GM21515 (cell line): ENCODE data around the gene RIGI.
"Not testable (repeated sequence)": the region's sequence is repeated elsewhere in the genome, so short reads cannot be mapped to it uniquely, and the experiment has no call there.

Experiments used
- ATAC-seq: cut with Tn5 transposase; IDR thresholded peaks from one replicate; pipeline ENCODE4 v1.9.1; 2021; ENCODE audit not compliant: unreplicated experiment

The RIGI gene

GRCh38 chr9:32526041-32526706 lies at the start of gene RIGI:
TSS of gene RIGI (minus strand) at chr9:32526196. CDS start at chr9:32526166, 30 bp downstream.
- ATAC-seq, result peak; percentile 65

- no peak for ATAC-seq
Measured at GRCh38 chr9:32574858-32575257, 48.9 kb upstream of the RIGI start.

- no peak for ATAC-seq
Measured at GRCh38 chr9:32573821-32574220, 47.8 kb upstream of the RIGI start.

GRCh38 chr9:32572900-32573523 lies 47.0 kb upstream of the RIGI start, which contains the start of gene NDUFB6:
TSS of gene NDUFB6 (minus strand) at chr9:32573159. CDS start at chr9:32573060, 99 bp downstream.
- peak; percentile 80 for ATAC-seq

GRCh38 chr9:32571969-32572899 lies 46.2 kb upstream of the RIGI start:
- peak; percentile 90 for ATAC-seq

- no peak for ATAC-seq
Measured at GRCh38 chr9:32570262-32570661, 44.3 kb upstream of the RIGI start.

- ATAC-seq, result no peak
Measured at GRCh38 chr9:32566770-32567169, 40.8 kb upstream of the RIGI start.

- ATAC-seq, result no peak
Measured at GRCh38 chr9:32565967-32566366, 40.0 kb upstream of the RIGI start.

GRCh38 chr9:32558408-32558934 lies 32.5 kb upstream of the RIGI start:
- no peak for ATAC-seq

GRCh38 chr9:32554591-32554990 lies 28.6 kb upstream of the RIGI start:
- no peak for ATAC-seq

- no peak for ATAC-seq
Measured at GRCh38 chr9:32554107-32554506, 28.1 kb upstream of the RIGI start.

GRCh38 chr9:32552172-32552872 lies 26.3 kb upstream of the RIGI start, which contains the start of the genes SMIM27 and TOPORS:
TSS of gene SMIM27 (plus strand) at chr9:32552327. CDS start at chr9:32552435, 108 bp downstream.
TSS of gene TOPORS (minus strand) at chr9:32552586. CDS start at chr9:32552436, 150 bp downstream.
- peak; percentile 75 for ATAC-seq

GRCh38 chr9:32551276-32552051 lies 25.5 kb upstream of the RIGI start:
- ATAC-seq, result peak; percentile 2

GRCh38 chr9:32550562-32551275 lies 24.7 kb upstream of the RIGI start:
- ATAC-seq, result peak; percentile 69

- no peak for ATAC-seq
Measured at GRCh38 chr9:32550150-32550561, 24.2 kb upstream of the RIGI start.

GRCh38 chr9:32548213-32548612 lies 22.2 kb upstream of the RIGI start:
- ATAC-seq, result not testable (repeated sequence)

GRCh38 chr9:32545884-32546283 lies 19.9 kb upstream of the RIGI start:
- no peak for ATAC-seq

GRCh38 chr9:32543047-32543446 lies 17.1 kb upstream of the RIGI start:
- no peak for ATAC-seq

GRCh38 chr9:32533816-32534215 lies 7.8 kb upstream of the RIGI start:
- no peak for ATAC-seq
